Peyer's patch (tissue), 4 donors: ENCODE results near the gene TFEC. TPM values are rescaled to one million over a fixed set of nuclear protein-coding genes. Genes with fewer than 3 reads are reported as not detected.

Experiments
- DNase-seq, 3 donors: peaks; one replicate each; pipeline ENCODE4 v3.0.0-alpha.2; 2017 to 2019
- H3K27ac ChIP-seq, 4 donors: fragments of 200-600 bp; sonication (generic); one replicate each; pipeline ENCODE4 v1.5.1; 2016 to 2019
- H3K27me3 ChIP-seq, 2 donors: fragments of 200-600 bp; sonication (generic); one replicate each; pipeline ENCODE4 v1.5.1; 2019
- H3K36me3 ChIP-seq, 3 donors: fragments of 200-600 bp; sonication (generic); one replicate each; pipeline ENCODE4 v1.5.1; 2016 to 2019
- H3K4me1 ChIP-seq, 4 donors: fragments of 200-600 bp; sonication (generic); one replicate each; pipeline ENCODE4 v1.5.1; 2016 to 2019
- H3K4me3 ChIP-seq, 4 donors: fragments of 200-600 bp; sonication (generic); 1 replicate in 3 of 4; 2 replicates in 1 of 4; pipeline ENCODE4 v1.5.1; 2016 to 2019; ENCODE audit warnings: mild to moderate bottlenecking in 1 of 4
- H3K9me3 ChIP-seq, 4 donors: fragments of 200-600 bp; sonication (generic); one replicate each; pipeline ENCODE4 v1.5.1; 2016 to 2019; ENCODE audit warnings: mild to moderate bottlenecking in 1 of 4
- CTCF ChIP-seq, 6 experiments: fragments of 450-650 bp in 4 of 6; fragments of 200-600 bp in 2 of 6; sonication (generic) in 1 of 6; IDR thresholded peaks; one replicate each; pipeline ENCODE4 v1.5.1; 2017 to 2019; ENCODE audit warnings: antibody characterized with exemption in 6 of 6, mild to moderate bottlenecking in 3 of 6, moderate library complexity in 1 of 6
- POLR2A ChIP-seq, 2 donors: fragments of 450-650 bp; IDR thresholded peaks; one replicate each; pipeline ENCODE4 v1.5.1; 2017; ENCODE audit warnings: antibody characterized with exemption in 2 of 2, mild to moderate bottlenecking in 2 of 2, moderate library complexity in 2 of 2
- total RNA-seq, 4 donors: library from RNA; depleted of rRNA; stranded (reverse); fragments of >200 nt; gene quantifications; one replicate each; pipeline ENCODE4 v1.1.0, GENCODE V29; 2016

TFEC gene
- total RNA-seq, 4 donors from 2014 or later: 13.5 to 99.9 (median 20.1) TPM

DNA sequence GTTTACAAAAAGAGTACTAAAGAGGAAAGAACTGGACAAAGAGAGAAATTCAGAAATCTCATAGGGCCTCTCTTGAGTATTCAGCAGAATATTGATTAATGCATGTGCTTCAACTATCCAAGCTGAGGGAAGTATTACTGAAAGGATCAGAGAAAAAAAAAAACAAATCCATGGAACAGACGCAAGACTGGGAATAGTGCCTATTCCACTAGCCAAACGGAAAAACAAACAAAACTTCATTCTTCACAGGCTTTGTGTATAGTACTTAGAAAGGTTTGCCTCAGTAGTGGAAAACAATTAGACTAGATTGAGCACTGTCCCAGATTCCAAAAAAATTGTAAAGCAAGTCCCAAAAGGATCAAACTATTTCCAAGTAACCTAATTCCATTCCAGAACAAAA lies 106.2 kb downstream of the TFEC start:
- no peak for DNase-seq
- Histone ChIP-seq H3K9me3 (no peaks in the 10 kb centered on the region), H3K36me3 (no peaks in the 10 kb centered on the region), H3K27me3 (no peaks in the 10 kb centered on the region), H3K27ac (no peak overlapping the region), H3K4me3 (no peak overlapping the region), H3K4me1 (no peaks in the 10 kb centered on the region)
- TF ChIP-seq POLR2A (IDR thresholded peaks at IDR 0.05) (no peak), CTCF (IDR thresholded peaks at IDR 0.05) (no peak)

DNA sequence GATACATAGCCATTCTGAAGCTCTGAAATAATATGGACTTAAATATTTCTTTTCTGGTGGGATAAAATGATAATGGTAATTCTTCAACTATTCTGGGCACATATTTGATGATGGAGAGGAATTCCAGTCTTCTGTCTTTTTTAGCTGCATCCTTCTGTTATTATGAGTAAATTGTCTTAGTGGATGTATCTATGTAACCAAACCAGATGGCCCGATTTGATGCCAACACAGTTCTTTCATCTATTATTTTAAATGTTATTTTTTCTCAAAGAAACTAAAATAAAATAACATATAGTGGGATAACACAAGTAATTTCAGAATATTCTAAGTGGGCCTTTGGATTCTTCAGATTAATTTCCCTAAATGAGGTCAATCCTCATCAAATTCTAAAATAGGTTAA lies 110.2 kb downstream of the TFEC start:
- Histone ChIP-seq H3K36me3 (no peaks in the 10 kb centered on the region), H3K4me3 (no peak overlapping the region), H3K9me3 (no peaks in the 10 kb centered on the region), H3K27me3 (no peaks in the 10 kb centered on the region), H3K27ac (no peak overlapping the region), H3K4me1 (no peaks in the 10 kb centered on the region)
- TF ChIP-seq POLR2A (IDR thresholded peaks at IDR 0.05) (no peak), CTCF (IDR thresholded peaks at IDR 0.05) (no peak)
- DNase-seq: no peak

DNA sequence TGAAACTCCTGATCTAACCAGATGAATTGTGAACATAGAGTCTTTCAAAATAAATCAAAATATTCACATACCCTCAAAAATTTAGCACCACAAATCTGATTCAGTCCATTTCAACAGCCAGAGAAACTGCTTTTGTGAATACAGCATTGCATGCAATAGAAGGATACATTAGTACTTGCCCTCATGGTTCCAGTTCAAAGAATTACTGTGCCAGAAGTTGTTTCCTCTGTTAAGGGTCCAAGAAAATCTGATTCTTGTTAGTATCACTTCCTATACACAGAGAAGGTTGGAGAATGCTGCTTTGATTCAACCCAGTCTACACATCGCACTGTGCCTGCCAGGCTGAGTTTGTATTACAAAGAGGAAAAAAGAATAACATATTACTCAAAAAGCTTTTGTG lies 115.6 kb downstream of the TFEC start:
- Histone ChIP-seq H3K9me3 (no peaks in the 10 kb centered on the region), H3K4me1 (peaks cover 0 to 10% (median 0%) of the 10 kb centered on the region in 4 donors), H3K36me3 (no peaks in the 10 kb centered on the region), H3K27me3 (no peaks in the 10 kb centered on the region), H3K4me3 (no peak overlapping the region), H3K27ac (no peak overlapping the region)
- DNase-seq: no peak
- TF ChIP-seq CTCF (IDR thresholded peaks at IDR 0.05): no peak
- no peak for TF ChIP-seq POLR2A (IDR thresholded peaks at IDR 0.05)

DNA sequence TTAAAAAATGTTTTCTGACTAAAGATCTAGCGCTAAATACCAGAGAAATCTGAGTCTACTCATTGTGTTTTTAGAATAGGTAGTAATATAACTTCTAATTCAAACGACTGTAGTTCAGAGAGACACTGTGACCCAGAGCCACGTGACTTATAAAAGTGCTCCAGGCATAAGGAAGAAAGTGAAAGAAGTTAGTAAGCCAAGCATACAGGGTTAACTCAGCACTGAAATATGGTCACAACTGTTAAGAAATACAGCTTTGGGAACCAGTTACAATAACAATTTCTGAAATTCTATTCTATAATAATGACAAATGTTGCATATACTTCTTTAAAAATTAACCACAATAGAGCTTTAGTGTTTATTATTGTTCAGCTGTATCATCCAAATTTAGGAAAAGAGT lies 119.1 kb downstream of the TFEC start:
- TF ChIP-seq CTCF (IDR thresholded peaks at IDR 0.05): no peak
- TF ChIP-seq POLR2A (IDR thresholded peaks at IDR 0.05): no peak
- Histone ChIP-seq H3K9me3 (no peaks in the 10 kb centered on the region), H3K27ac (no peak overlapping the region), H3K4me1 (peaks cover 0 to 10% (median 0%) of the 10 kb centered on the region in 4 donors), H3K4me3 (no peak overlapping the region), H3K36me3 (no peaks in the 10 kb centered on the region), H3K27me3 (no peaks in the 10 kb centered on the region)
- DNase-seq: no peak

DNA sequence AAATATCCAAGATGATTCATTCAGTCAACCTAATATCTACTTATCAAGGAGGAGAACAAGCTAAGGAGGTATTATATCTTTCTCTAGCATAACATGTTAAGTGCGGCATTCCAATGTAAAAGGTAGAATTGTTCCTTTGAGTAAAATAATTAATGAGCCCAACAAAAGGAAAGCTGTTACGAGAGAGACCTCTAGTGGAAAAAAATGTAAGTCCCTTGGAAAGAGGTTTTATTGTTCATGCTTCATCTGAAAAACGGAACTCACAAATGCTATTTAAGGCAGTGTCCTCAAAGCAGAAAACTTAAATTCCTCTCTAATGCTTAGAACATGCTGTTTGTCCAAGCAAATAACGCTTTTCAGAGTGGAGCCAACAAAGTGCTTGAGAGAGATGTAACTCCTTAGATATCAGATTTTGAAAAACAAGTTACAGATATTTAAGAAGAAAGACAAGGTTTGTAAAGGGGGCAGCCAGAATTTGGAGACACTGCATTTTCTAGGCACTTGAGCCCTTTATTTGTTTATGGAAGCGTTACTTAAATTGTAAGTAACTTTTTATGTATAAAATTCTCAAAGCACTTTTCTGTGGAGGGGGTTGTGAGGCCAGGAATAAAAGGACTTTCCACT lies 119.9 kb downstream of the TFEC start:
- TF ChIP-seq CTCF (IDR thresholded peaks at IDR 0.05) (peak in 5 of 6 experiments; percentile 14 to 56 (median 47)), POLR2A (IDR thresholded peaks at IDR 0.05) (no peak)
- DNase-seq: no peak
- Histone ChIP-seq H3K27me3 (no peaks in the 10 kb centered on the region), H3K4me1 (peaks cover 0 to 10% (median 0%) of the 10 kb centered on the region in 4 donors), H3K4me3 (no peak overlapping the region), H3K36me3 (no peaks in the 10 kb centered on the region), H3K27ac (no peak overlapping the region), H3K9me3 (no peaks in the 10 kb centered on the region)

DNA sequence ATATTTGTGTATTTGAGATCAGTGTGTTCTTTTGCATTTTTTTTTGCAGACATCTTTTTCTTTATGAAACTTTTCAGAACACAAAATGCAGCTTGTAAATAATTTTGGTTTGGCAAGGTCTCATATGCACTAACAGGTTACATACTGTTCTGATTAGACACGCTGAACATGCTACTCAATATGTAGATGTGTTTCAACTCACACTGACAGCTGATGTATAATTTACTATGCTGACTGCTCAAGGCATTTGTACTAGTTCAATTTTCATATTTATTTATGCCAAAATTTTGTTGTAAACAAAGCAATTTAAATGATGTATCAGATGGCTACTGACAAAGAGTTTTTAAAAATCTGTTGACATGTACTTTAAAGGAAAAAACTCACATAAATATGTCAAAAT lies 123.8 kb downstream of the TFEC start:
- H3K4me3 ChIP-seq: no peak overlapping the region
- no peak overlapping the region for H3K27ac ChIP-seq
- peaks cover 0 to 10% (median 0%) of the 10 kb centered on the region in 4 donors for H3K4me1 ChIP-seq
- TF ChIP-seq POLR2A (IDR thresholded peaks at IDR 0.05) (no peak), CTCF (IDR thresholded peaks at IDR 0.05) (no peak)
- DNase-seq: no peak
- no peaks in the 10 kb centered on the region for H3K27me3 ChIP-seq
- H3K36me3 ChIP-seq: no peaks in the 10 kb centered on the region
- H3K9me3 ChIP-seq: no peaks in the 10 kb centered on the region
